ENCODE data around the gene UBE4A.
"Not testable (repeated sequence)": the region's sequence is repeated elsewhere in the genome, so short reads cannot be mapped to it uniquely, and the experiment has no call there.

The UBE4A gene

GRCh38 chr11:118401880-118402590, 42.6 kb downstream of the UBE4A start:
- no peak for DNase-seq (ENCODE audit: low spot score)

- not testable (repeated sequence) for DNase-seq (ENCODE audit: low spot score)
Observed at GRCh38 chr11:118402594-118402993, 43.2 kb downstream of the UBE4A start.

GRCh38 chr11:118406599-118407166, 47.3 kb downstream of the UBE4A start:
- DNase-seq (ENCODE audit: low spot score), result no peak

DNA sequence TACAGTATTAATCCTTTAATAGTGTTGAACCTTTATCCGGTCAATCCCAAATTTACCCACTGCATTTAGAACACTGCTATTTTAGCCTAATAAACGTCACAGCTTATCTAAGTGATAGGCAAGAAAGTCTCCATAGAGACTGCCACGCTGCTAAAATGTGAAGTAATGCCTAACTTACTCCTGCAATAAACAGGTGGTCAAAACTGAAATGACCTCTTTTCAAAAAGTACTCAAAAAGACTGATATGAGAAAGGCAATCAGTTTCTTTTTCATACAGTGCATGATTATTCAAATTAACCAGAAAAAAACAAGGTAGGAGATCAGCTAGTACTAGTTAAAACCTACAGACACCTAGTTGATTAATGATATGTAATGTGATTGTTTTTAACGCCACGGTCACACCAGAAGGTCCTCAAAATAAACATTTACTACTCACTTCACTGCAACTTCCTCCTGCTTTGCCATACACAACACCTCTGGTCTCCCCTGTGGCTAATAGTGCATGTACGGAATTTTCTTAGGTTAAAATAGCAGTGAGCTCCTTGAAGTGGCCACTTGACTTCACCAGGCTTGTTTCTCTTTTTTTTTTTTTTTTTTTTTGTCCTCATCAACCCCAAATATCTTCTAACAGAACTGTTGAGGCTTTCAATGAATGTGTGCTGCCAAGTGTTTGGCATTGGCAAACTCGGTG, 50.8 kb downstream of the UBE4A start:
- DNase-seq (ENCODE audit: low spot score), result no peak

- DNase-seq (ENCODE audit: low spot score), result no peak
Observed at GRCh38 chr11:118411530-118411929, 52.1 kb downstream of the UBE4A start.

GRCh38 chr11:118412921-118413320, 53.5 kb downstream of the UBE4A start:
- no peak for DNase-seq (ENCODE audit: low spot score)

DNA sequence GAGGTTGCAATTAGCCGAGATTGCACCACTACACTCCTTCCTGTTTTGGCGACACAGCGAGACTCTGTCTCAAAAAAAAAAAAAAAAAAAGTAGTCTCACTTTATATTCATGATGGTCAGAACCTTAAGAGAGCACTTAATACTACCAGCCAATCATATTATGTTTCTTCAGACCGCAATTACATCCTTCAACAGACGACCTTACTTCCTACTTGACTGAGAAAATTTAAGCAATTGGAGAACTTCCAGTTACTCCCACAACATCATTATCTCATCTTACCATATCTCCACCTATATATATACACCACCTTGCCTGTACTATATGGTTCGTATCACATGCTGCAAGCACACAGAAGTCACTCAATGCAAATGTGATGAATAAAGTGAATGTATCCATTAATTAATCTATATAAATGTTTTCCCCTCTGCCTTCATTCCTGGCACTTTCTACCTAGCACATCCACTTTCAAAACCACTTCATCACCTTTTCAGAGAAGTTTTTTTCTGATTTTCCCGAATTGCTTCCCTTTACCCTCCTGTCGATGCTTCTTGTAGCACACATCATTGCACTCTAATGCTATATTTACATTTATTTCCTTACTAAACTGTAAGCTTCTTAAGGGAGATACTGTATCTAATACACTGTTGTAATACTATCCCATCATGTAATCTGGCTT, 55.8 kb downstream of the UBE4A start:
- no peak for DNase-seq (ENCODE audit: low spot score)

- no peak for DNase-seq (ENCODE audit: low spot score)
Observed at GRCh38 chr11:118415739-118416068, 56.3 kb downstream of the UBE4A start.

GRCh38 chr11:118416900-118417299, 57.5 kb downstream of the UBE4A start:
- not testable (repeated sequence) for DNase-seq (ENCODE audit: low spot score)

DNA sequence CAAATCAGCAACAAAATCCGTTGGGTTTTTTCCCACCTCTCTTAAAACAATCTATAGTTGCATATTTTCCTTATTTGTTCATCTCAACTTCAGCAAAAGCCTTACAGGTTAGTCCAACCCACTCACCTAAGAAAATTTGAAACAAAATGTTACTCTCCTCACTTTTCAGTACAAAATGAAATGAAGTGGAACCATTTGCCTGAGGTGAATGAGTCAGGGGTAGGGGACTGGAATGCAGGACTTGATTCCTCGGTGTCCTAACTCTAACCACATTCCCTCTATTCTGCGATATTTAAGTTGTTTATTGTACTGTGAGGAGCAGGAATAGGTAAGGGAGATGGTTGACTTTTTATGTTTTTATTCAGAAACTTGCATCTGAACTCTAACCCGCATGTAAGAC, 58.4 kb downstream of the UBE4A start:
- DNase-seq (ENCODE audit: low spot score), result no peak

DNA sequence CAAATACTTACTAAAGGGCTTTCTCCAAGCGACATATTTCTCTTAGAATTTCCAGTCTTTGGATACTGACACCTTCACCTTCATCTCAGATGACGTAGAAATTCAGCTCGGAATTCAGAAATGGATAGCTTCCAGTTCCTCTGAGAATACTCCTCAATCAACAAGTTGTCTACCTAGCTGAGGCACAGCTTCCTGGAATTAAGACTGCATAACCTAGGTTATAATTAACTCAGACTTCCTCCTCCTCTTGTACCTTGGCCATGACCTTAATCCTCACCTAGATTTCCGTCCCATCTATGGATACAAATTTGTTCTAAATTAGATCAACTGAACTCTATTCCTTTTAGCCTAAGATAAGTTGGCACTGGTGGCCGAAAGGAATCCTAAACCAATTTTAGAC, 59.4 kb downstream of the UBE4A start:
- DNase-seq (ENCODE audit: low spot score), result no peak

GRCh38 chr11:118427707-118428106, 68.3 kb downstream of the UBE4A start:
- DNase-seq (ENCODE audit: low spot score), result no peak

GRCh38 chr11:118430956-118431355, 71.6 kb downstream of the UBE4A start:
- DNase-seq (ENCODE audit: low spot score), result no peak

- peak; percentile 54 for DNase-seq (ENCODE audit: low spot score)
Observed at GRCh38 chr11:118434123-118434552, 74.7 kb downstream of the UBE4A start.

GRCh38 chr11:118434553-118435289, 75.3 kb downstream of the UBE4A start:
- no peak for DNase-seq (ENCODE audit: low spot score)

DNA sequence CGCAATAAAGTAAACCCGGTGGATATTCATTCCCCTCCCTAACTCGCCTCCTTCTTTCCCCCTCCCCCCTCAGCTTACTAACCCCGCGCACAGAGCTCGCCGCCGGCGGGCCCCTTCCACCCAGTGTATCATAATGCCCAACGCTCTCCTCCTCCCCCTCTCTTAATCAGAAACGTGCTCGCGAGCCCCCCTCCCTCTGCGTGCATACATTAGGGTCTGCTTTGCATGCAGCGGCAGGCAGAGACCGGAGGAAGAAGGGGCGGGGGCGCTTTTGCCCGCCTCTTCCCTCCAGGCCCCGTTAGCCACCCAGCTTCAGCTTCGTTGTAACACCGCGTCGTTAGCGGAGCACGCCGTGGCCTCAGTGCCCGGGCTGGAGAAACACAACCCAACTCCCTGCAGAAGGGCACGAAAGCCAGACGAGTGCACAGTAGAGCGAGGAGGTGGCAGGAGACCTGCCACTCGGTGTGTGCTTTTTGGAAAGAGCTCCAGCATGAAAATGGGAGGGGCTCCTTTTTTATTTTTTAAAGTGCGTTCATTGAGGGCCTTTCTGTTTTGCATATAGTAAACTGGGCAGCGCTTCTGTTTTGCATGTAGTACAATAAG, 76.0 kb downstream of the UBE4A start:
- DNase-seq (ENCODE audit: low spot score), result peak; percentile 68

DNA sequence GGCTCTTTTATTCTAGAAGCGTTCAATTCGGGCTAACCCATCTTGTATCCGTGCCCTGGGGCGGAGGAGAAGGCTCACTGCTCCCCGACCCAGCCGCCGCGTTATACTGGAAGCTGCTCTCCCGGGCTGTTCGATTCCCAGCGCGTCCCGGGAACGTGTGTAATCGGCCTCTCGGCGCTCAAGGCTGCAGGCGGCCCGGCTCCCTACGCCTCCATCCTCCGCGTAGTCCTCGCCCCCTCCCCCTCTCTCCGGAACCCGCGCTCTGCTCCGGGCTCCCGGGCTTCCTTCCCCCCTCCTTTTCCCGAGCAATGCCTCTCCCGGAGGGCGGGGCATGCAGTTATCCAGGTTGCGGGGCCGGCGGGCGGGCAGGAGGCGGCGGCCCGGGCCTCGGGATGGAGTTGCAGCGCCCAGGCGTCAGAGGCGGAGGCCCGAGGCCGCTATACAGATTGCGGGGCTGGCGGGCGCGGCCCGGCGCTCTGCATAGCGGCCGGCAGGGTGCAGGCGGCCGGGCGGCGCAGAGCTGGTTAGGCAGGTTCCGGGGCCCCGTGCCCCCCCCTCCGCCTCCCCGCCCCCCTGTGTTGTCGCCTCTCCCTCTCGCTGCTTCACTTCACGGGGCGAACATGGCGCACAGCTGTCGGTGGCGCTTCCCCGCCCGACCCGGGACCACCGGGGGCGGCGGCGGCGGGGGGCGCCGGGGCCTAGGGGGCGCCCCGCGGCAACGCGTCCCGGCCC, 76.7 kb downstream of the UBE4A start, which contains the start of gene KMT2A:
TSS of gene KMT2A (plus strand) at position 600 of the 732 bp plus-strand sequence. CDS start at position 621, 21 bp downstream.
- DNase-seq (ENCODE audit: low spot score), result peak; percentile 90

GRCh38 chr11:118436639-118437207, 77.3 kb downstream of the UBE4A start:
- peak; percentile 32 for DNase-seq (ENCODE audit: low spot score)

DNA sequence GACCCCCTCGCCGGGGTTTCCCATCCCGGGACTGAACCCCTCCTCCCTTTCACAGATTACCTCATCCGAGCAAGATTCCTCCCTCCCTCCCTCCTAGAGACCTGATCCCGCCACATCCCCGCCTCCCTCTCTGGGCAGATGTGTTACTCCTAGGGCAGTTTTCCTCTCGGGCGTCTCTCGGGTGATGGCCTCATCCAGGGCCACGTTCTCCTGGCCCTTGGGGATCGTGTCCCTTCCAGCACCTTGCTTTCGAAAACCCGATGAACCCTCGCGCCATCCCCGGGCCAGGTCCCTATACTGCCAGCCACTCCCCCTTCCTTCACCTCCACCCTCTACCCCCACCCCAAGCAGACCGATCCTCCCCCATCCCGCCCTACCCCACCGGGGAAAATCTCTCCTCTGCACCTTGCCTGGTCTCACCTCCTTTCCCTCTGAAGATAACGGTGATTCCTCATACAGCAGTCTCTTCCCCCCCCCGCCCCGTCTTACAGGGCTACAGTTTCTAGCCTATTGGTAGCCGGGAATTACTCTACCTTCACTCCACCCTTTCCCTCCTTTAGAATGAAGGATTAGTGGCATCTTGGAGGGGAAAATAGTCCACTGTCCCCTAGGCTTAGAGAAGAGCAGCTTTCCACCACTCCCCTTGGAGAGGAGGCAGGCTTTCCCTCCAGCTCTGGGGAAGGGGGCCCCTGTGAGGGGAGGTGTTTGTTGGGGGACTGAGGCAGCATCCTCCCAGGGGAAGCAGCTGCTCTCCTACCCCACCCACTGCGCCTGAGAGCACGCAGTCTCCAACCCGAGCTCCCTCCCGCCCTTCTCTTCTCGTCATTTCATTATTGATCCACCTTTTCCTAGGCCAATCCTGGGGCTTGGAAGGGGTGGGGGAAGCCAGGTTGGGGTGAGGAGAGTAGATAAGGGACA, 78.1 kb downstream of the UBE4A start:
- DNase-seq (ENCODE audit: low spot score), result peak; percentile 48

Data from CD4-positive, alpha-beta T cell treated with Interleukin-6 at 100 ng/mL for 8 hours (primary cell).